Activated CD8-positive, alpha-beta T cell treated with anti-CD3 and anti-CD28 coated beads for 36 hours (primary cell): ENCODE results near the gene GUCY1A2. TPM values are rescaled to one million over a fixed set of nuclear protein-coding genes. Genes with fewer than 3 reads are reported as not detected.

Source experiments
- ATAC-seq: fragments of 200-7000 bp; cut with Tn5 transposase; one replicate; pipeline ENCODE4 v1.10.0; 2021; ENCODE audit warnings: mild to moderate bottlenecking, moderate library complexity
- CTCF ChIA-PET: fragments of 350-600 bp; sonication (Branson Sonifier 250); formaldehyde crosslinking; loops from one replicate; lab custom pipeline; 2021; ENCODE audit warnings: antibody characterized with exemption; lab: Charles Lee
- POLR2A ChIA-PET: fragments of 350-600 bp; sonication (Branson Sonifier 250); formaldehyde crosslinking; loops from one replicate; lab custom pipeline; 2021; ENCODE audit warnings: antibody characterized with exemption; lab: Charles Lee
- DNase-seq: peaks from one replicate; pipeline ENCODE4 v3.0.0-alpha.2; 2020
- H3K27ac Mint-ChIP-seq: one replicate; pipeline ENCODE4 v1.8.0; 2021; ENCODE audit warnings: mild to moderate bottlenecking, mixed read lengths
- H3K27me3 Mint-ChIP-seq: one replicate; pipeline ENCODE4 v1.8.0; 2021; ENCODE audit warnings: mixed read lengths
- H3K36me3 Mint-ChIP-seq: one replicate; pipeline ENCODE4 v1.8.0; 2021; ENCODE audit warnings: low read depth, mixed read lengths
- H3K4me1 Mint-ChIP-seq: one replicate; pipeline ENCODE4 v1.8.0; 2021; ENCODE audit warnings: low read depth, mixed read lengths
- H3K4me3 Mint-ChIP-seq: one replicate; pipeline ENCODE4 v1.8.0; 2021; ENCODE audit warnings: mild to moderate bottlenecking, moderate library complexity, mixed read lengths
- H3K9me3 Mint-ChIP-seq: one replicate; pipeline ENCODE4 v1.8.0; 2021; ENCODE audit warnings: mixed read lengths
- CTCF ChIP-seq: fragments of 200-600 bp; IDR thresholded peaks from one replicate; pipeline ENCODE4 v1.8.0; 2022; ENCODE audit warnings: antibody characterized with exemption, mild to moderate bottlenecking
- intact Hi-C: fragments of 100-400 bp; cut with micrococcal nuclease; formaldehyde crosslinking; loops from one replicate; pipeline ENCODE4 v1.10.0; 2022
- total RNA-seq, 2 experiments: library from RNA; stranded (reverse); gene quantifications; one replicate each; pipeline ENCODE4 v1.2.3, GENCODE V29; 2021

Gene GUCY1A2
- total RNA-seq, 2 experiments from 2014 or later: not detected

- Mint-ChIP-seq H3K4me3 (no peak overlapping the region), H3K27me3 (peaks cover 31% of the 10 kb centered on the region), H3K27ac (no peak overlapping the region), H3K4me1 (peaks cover 3% of the 10 kb centered on the region), H3K36me3 (no peaks in the 10 kb centered on the region), H3K9me3 (no peaks in the 10 kb centered on the region)
- intact Hi-C loops: no loop called here
- no peak for ATAC-seq
- TF ChIP-seq CTCF: no peak
- DNase-seq: no peak
- POLR2A ChIA-PET: no interaction called here
- CTCF ChIA-PET: no interaction called here
These were observed 2.3 kb upstream of the GUCY1A2 start for GRCh38 chr11:107020594-107020993.

DNA sequence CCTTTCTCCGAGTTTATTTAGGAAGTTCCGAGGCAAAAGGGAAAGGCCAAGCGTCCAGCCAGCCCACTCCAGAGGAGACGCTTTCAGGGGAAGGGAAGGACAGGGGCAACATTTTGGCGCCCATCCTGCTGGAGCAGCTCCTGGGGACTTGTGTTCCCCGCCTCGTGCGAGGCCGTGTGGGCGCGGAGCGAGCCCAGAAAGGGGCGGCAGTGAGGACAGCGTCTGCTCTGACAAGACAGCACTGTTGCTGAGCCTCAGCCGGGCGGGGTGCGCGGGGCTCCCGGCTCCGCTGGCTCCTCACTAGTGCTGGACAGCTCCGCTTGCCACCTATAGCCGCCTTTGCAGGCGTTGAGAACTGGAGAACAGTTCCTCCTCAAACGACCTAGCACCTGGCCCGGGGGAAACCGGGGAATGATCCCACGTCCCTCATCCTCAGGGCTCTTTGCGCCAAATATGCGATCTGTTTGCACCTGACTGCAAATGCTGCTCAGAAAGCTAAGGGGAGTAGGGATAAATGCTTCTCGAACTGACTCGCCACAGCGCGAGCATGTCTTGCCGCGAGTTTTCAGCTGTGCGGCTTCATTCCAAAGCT is 722 bp upstream of the GUCY1A2 start:
- peak; percentile 12 for DNase-seq
- no peak overlapping the region for H3K27ac Mint-ChIP-seq

GRCh38 chr11:107017433-107018218 is 650 bp downstream of the GUCY1A2 start:
- Mint-ChIP-seq H3K9me3 (no peaks in the 10 kb centered on the region), H3K27me3 (peaks cover 31% of the 10 kb centered on the region)

More for the DNA sequence above, 722 bp upstream of the GUCY1A2 start:
- Mint-ChIP-seq H3K36me3 (no peaks in the 10 kb centered on the region), H3K4me3 (no peak overlapping the region), H3K4me1 (peaks cover 3% of the 10 kb centered on the region), H3K9me3 (no peaks in the 10 kb centered on the region), H3K27me3 (peaks cover 31% of the 10 kb centered on the region)
- peak; percentile 54 for ATAC-seq
- no peak for TF ChIP-seq CTCF
- intact Hi-C loops: no loop called here
- POLR2A ChIA-PET: no interaction called here
- CTCF ChIA-PET: interaction anchor here (1.4 kb wide), 1 partner anchor 23 kb away, joined by 3 read pairs; no protein-coding TSS in a partner anchor

GRCh38 chr11:107017104-107017432 is 1.2 kb downstream of the GUCY1A2 start:
- Mint-ChIP-seq H3K9me3 (no peaks in the 10 kb centered on the region), H3K4me1 (peaks cover 3% of the 10 kb centered on the region), H3K4me3 (peak overlapping the region; percentile 16), H3K27me3 (peaks cover 28% of the 10 kb centered on the region), H3K36me3 (no peaks in the 10 kb centered on the region), H3K27ac (no peak overlapping the region)
- no peak for DNase-seq
- intact Hi-C loops: no loop called here
- no peak for TF ChIP-seq CTCF
- no peak for ATAC-seq
- ChIA-PET POLR2A (no interaction called here), CTCF (no interaction called here)

More at GRCh38 chr11:107017433-107018218, 650 bp downstream of the GUCY1A2 start:
- Mint-ChIP-seq H3K4me3 (no peak overlapping the region), H3K27ac (no peak overlapping the region), H3K4me1 (peaks cover 3% of the 10 kb centered on the region), H3K36me3 (no peaks in the 10 kb centered on the region)
- peak; percentile 22 for DNase-seq
- ChIA-PET CTCF (interaction anchor here (1.4 kb wide), 1 partner anchor 25 kb away, joined by 3 read pairs; no protein-coding TSS in a partner anchor), POLR2A (no interaction called here)
- peak; percentile 55 for TF ChIP-seq CTCF
- peak; percentile 78 for ATAC-seq
- intact Hi-C loops: no loop called here

GRCh38 chr11:107014871-107015270 is 3.4 kb downstream of the GUCY1A2 start:
- peaks cover 27% of the 10 kb centered on the region for H3K27me3 Mint-ChIP-seq
- no peak for TF ChIP-seq CTCF
- no peak for ATAC-seq
- DNase-seq: no peak
- H3K27ac Mint-ChIP-seq: no peak overlapping the region
- intact Hi-C loops: no loop called here
- POLR2A ChIA-PET: no interaction called here
- no peak overlapping the region for H3K4me3 Mint-ChIP-seq
- no peaks in the 10 kb centered on the region for H3K9me3 Mint-ChIP-seq
- CTCF ChIA-PET: no interaction called here
- no peaks in the 10 kb centered on the region for H3K36me3 Mint-ChIP-seq
- peaks cover 3% of the 10 kb centered on the region for H3K4me1 Mint-ChIP-seq
